GM19099 (cell line): ENCODE data around the gene TJP1.

Source experiments
- POLR2A ChIP-seq: IDR thresholded peaks from 3 replicates; pipeline ENCODE4 v1.6.1; 2011; ENCODE audit warnings: low read depth; ENCODE audit not compliant: insufficient read length; ENCODE audit errors: extremely low read depth

TJP1 gene

DNA sequence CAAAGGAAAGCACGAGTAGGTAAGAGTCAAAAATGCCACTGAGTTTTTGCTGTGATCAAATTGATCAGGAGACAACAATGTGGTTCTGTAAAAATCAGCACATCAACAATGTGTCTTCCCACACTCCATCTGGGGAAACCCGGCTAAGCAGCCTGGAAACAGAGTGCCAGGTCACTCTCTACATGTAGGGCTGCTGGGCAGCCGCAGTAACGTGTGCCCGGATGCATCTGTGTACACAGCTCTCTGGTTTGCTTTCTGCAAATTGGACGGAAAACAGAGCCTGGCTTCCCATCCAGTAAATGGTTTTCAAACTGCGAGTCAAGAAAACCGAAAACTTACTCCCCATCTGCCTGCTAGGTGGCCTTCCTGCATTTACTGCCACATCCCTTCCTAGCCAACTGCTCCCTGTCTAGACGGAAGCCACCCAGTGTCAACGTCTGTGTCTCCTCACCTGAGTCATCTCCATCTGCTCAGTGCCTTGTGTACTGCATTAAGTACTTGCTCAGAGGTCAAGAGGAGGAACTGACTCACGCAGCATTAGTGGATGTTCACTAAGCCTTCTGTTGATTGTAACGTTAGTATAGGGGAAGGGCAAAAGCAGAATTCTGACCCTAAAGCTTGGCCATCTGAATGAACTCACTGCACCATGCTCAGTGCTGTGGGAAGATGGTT lies 124.1 kb downstream of the TJP1 start:
- TF ChIP-seq POLR2A = no peak

DNA sequence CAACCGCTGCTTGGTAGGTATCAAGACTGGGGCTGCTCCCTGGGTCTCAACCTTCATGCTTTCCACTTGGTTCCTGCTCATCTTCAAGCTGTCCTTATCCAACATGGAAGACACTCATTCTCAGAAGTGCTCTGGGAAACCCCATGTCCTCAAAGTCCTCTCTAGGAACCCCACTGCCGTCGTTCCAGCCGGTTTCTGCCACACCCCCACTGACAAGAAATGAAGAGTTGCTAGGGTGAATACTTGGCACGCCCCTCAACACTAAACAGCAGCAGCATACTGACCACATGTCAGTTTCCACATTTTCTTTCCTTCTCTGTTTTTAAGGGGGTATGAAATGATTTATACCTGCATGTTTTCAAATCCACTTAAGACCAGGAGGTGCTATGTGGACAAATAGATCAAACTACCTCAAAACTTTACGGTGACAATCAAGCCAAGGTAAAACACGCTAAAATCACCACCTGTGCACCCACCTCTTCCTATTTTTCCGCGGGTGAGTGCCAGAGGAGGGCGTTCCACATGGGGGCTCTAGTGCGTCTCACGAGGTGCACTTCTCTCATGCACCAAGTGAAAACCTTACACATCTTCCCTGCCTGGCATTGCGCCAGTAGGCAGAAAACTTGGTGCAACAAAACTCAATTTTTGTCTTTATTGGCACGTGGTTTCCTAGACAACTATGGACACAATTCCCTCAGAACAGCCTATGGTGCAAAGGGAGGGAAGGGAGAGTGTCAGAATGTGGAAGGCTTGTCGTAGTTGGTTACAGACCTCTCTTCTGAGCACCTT lies 125.1 kb downstream of the TJP1 start:
- no peak for TF ChIP-seq POLR2A

DNA sequence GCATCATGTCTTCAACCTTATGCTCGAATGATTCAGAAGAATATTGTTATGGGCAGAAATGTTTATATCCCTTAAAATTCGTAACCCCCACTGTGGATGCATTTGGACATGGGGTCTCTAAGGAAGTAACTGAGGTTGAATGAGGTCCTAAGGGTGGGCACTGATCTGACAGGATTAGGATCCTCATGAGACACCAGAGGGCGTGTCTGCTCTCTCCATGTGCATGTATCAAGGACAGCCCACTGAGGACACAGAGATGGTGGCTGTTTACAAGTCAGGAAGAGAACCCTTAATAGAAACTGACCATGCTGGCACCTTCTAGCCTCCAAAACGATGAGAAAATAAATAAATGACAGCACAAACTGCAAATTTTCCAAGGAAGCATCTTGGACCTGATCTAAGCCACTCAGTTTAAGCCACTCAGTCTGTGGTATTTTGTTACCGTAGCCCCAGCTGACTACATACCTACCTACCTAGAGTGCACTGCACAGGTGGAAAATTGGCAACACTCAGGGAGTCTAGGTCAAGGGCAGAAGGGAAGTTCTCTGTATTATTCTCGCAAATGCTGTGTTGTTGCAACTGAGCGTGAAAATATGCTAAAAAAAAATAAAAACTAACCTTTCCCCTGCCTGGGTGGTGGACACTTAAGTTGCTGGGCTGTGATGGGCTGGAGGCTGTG lies 126.6 kb downstream of the TJP1 start:
- TF ChIP-seq POLR2A = no peak

DNA sequence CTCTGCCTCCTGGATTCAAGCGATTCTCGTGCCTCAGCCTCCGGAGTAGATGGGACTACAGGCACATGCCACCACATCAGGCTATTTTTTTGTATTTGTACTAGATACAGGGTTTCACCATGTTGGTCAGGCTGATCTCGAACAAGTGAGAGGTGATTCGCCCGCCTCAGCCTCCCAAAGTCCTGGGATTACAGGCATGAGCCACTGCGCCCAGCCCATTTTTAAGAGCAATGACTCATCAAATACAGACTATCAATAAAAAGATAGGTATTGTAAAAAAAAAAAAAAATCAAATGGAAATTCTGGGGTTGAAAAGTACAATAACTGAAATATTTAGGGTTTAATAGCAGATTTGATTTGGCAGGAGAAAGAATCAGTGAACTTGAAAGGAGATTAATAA lies 129.0 kb downstream of the TJP1 start:
- no peak for TF ChIP-seq POLR2A

- TF ChIP-seq POLR2A = no peak
These were observed 129.7 kb downstream of the TJP1 start for GRCh38 chr15:29692527-29692926.

- no peak for TF ChIP-seq POLR2A
These were observed 131.3 kb downstream of the TJP1 start for GRCh38 chr15:29690765-29691475.

- TF ChIP-seq POLR2A = no peak
These were observed 132.8 kb downstream of the TJP1 start for GRCh38 chr15:29689287-29689986.

GRCh38 chr15:29688506-29689286 lies 133.6 kb downstream of the TJP1 start:
- no peak for TF ChIP-seq POLR2A

- TF ChIP-seq POLR2A = no peak
These were observed 134.2 kb downstream of the TJP1 start for GRCh38 chr15:29687939-29688505.

DNA sequence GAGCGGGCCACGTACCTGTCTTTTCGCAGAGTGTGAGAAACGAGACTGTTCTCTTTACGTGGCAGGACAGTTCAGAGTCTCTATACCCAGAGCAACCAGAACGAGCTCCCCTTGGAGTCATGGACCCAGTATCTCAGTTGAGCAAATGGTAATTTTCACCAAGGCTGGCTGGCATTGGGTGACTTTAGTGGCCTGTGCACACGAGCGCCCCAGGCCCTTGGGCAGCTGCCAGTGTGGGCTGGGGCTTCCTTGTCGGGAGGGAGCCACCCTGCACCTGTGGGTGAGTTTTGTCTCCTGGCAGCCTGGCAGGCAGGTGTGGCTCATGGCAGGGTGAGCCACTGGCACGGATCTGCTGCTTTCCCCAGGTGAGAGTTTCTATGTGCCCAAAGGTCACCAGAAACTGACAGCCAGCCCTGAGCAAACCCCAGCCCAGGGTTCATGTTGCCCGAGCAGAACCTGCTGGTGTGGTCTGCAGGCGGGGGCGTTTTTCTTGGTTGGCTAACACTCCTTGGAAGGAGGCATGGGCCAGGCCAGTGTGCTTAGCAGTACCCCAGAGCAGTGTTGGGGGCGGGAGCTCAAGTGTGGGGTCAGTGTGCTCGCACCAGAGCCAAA lies 135.0 kb downstream of the TJP1 start:
- TF ChIP-seq POLR2A = no peak

- TF ChIP-seq POLR2A = no peak
These were observed 135.6 kb downstream of the TJP1 start for GRCh38 chr15:29686445-29687203.

- no peak for TF ChIP-seq POLR2A
These were observed 136.2 kb downstream of the TJP1 start for GRCh38 chr15:29686079-29686425.

DNA sequence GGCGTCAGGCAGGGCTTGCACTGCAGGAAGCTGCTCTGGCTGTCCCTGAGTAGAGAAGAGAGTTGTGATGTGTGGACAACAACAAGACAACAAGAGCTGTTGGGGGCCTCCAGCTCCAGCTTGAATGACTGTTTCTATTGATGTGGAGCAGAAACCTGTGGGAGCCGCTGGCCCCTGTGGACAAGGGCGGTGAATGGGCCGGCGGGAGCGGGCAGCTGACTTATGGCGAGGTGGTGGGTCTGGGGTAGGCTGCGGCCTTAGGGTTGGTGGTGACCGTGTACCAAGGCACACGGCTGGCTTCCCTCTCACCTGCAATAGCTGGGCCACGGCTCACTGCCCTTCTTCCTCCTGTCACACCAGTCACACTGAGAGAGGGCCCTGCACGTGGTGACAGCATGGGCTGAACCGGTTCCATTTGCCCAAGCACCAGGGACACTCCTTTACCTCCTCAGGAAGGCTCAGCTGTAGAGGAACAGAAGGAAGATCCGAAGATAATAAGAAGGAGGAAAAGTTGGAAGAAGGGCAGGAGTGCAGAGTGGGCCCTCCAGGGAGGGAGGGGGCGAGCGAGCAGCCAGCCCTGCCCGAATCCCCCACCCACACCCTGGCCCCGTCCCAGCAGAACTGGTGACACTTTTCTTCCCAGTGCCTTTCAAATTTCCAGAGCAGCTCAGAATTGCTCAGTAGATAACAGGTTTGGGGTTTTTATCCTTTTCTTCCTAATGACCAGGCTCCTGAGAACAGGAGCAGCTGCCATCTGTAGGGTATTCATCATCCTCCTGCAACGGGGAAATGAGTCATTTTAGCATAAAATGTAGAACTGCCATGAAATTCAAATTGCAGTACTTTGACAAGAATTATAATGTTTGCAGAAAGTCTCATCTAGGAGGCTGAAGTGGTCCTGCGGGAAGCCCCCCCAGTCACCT lies 136.9 kb downstream of the TJP1 start:
- TF ChIP-seq POLR2A = no peak
